ENCODE measurements around the gene FCN2.

The FCN2 gene

DNA sequence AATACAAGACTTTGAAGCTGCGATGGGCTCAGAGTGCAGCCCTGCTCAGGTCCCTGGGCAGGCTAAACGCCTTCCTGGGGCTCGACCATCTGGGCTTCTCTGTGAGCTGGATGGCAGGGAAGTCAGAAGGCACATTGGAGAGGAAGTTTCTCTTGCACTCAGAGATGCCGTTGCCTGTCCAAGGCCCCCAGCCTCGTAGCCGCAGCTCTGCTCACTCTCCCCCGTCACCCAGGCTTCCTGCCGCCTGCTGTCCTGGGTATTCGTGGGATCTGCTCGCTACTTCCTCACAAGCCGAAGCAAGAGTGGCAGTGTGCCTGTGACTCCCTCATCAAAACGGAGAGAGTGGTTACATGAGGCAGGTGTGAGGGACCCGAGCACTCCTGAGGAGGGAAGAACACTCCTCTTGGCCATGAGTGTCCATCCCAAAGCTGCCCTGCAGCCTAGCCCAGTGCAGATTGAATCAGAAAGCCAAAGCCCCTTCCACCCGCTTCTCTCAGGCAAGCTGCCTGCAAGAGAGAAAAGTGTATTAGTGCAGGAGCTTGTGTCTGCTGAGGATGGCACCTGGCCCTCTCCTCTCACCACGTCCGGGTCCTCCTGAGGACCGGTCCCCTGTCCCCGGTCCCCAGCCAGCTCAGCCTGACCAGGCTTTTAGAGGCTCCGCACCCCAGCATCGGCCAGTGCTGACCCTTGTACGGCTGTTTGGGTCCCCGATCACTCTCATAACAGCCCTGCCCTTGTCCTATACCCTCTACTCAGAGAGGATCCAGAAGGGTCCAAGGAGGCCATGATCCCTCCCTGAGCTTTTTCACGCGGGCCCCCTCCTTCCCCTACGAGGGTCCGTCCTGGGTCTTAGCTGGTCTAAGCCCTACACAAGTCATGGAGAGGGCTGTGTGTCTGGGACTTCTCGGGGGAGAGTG lies 7.3 kb downstream of the FCN2 start:
- DNase-seq (ENCODE audit: low read depth in 4 of 4, low spot score in 1 of 4): no peak

DNA sequence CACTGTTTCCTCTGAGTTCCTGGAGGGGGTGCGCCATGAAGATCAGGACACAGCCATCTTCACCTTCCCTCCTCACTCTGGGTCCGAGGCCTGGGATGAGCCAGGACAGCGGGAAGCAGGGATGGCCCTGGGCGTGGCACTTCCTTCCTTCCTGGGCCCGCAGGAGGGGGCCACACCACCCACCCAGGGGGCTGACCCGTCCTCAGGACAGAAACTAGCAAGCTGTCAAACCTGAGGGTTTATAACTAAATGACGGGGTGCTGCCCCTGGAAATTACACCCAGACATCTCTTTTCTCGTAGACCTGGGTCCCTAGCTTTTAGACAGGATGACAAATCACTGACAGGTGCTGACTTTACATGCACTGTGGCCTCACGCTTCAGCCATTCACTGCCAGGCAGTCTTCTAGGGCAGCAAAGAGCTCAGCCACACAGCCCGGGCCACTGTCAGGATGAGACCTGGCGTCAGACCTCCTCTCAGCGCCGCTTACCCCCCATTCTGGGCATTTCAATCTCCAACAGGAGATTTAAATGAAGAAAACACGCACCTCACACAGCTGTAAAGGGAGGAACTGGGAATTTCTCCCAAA lies 8.1 kb downstream of the FCN2 start:
- no peak for DNase-seq (ENCODE audit: low read depth in 4 of 4, low spot score in 1 of 4)

DNA sequence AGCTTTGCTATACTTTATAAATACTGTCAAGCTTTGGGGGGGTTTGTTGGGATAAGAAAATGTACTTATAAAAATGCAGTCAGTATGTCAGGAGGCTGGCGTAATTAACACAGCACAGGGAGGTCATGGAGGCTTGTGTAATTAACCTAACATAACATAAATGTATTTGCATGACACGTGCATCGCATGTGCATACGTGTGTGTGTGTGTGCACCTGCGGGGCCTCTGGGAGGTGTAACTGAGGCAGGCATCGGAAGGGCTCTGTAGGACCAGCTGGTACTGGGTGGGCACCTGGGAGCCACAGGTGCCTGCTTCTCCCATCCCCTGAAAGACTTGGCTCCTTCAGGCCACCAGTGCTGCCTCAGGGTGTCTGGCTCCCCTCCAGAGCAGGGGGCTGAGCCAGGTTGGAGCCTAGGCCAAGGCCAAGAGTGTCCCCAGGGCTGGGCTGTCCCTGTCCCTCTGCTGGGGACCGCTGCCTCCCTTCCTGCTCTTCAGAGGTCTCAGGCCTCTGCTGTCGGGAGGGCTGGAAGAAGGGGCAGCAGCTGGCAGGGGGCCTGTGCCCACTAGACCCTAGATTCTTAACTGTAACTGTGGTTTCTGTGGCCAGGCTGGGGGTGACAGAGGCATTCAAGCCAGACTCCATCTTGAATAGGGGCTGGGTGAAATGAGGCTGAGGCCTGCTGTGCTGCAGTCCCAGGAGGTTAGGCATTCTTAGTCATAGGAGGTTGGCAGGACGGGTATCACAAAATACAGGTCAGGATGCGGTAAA lies 9.0 kb downstream of the FCN2 start:
- DNase-seq (ENCODE audit: low read depth in 4 of 4, low spot score in 1 of 4): no peak

DNA sequence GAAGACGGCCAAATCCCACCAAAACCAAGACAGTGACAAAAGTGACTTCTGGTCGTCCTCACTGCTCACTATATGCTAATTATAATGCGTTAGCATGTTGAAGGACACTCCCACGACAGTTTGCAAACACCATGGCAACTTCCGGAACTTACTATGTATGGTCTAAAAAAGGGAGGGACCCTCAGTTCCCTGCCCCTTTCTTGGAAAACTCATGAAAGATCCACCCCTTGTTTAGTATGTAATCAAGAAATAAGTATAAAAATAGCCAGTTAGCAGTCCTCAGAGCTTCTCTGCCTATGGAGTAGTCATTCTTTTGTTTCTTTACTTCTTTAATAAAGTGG lies 9.5 kb downstream of the FCN2 start:
- DNase-seq (ENCODE audit: low read depth in 4 of 4, low spot score in 1 of 4): no peak

DNA sequence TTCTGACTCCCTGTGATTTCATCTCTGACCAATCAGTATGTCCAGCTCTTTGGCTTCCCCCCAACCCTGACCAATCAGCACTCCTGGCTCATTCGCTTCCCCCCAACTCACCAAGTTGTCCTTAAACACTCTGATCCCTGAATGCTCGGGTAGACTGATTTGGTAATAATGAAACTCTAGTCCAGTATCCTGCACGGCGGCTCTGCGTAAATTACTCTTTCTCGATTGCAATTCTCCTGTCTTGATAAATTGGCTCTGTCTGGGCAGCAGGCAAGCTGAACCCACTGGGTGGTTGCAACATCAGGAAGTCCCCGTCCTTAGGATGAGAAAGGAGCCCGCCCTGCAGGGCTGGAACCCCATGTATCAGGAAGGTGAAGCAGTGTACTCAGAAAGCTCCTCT lies 10.4 kb downstream of the FCN2 start:
- DNase-seq (ENCODE audit: low read depth in 4 of 4, low spot score in 1 of 4): no peak

DNA sequence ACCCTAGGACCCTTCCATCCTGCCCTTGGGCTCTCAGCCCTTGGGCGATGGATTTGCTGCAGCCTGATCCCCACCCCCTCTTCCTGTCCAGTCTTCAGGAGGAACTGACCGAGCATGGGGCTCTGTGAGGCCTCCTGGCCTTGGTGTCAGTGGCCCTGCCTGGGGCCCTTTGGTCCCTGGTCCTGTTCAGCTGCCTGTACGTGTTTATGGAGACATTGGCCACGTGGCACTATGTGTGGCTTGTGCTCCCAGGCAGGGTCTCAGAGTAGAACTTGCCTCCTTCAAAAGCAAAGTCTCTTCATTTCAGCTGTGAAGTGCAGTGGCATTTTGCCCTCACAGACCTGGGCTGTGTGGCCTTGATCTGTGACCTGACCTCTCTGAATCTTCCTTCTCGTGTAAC lies 11.1 kb downstream of the FCN2 start:
- no peak for DNase-seq (ENCODE audit: low read depth in 4 of 4, low spot score in 1 of 4)

DNA sequence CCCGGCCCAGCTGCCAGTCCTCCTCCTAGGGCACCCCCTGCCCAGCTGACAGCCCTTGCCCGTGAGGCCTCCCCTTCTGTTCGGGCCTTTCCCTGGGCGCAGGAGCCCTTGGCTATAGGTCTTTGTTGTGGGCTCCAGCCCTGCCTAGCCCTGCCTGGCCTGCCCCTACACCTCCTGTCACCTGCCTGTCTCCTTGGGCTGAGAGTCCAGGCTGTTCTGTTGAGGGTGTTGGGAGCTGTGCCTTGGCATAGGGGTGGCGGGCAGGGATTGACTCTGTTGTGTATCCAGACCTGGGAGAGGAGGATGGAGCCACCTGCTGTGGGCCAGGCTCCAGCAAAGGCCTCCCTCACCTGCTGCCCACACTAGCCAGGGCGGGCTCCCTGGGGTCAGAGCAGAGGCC lies 11.6 kb downstream of the FCN2 start:
- no peak for DNase-seq (ENCODE audit: low read depth in 4 of 4, low spot score in 1 of 4)

DNA sequence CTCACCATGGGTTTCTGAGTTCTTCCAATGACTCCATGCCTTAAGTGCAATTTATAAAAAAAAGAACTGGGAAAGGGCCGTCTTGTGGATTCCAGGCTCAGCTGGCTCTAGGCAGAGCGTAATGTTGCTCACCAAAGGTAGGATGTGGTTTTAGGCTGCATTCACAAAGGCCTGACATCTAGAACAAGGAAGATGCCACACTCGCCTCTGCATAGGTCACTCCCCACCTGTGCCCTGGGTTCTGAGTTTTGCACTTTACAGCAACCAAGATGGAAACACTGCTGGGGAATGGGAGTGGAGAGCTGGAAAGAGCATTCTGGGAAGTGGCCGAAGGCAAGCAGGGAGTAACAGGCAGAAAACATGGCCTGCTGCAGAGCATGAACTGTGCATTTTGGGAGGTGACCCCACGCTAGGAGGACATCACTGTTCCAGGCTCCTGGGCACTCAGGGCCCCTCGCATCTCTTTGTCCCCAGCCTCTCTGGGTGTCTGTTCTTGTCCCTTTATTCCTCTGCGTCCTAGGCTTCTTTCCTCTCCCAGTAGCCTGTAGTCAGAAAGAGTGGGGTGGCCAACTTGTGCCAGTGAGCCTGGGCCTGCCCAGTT lies 12.3 kb downstream of the FCN2 start:
- no peak for DNase-seq (ENCODE audit: low read depth in 4 of 4, low spot score in 1 of 4)

DNA sequence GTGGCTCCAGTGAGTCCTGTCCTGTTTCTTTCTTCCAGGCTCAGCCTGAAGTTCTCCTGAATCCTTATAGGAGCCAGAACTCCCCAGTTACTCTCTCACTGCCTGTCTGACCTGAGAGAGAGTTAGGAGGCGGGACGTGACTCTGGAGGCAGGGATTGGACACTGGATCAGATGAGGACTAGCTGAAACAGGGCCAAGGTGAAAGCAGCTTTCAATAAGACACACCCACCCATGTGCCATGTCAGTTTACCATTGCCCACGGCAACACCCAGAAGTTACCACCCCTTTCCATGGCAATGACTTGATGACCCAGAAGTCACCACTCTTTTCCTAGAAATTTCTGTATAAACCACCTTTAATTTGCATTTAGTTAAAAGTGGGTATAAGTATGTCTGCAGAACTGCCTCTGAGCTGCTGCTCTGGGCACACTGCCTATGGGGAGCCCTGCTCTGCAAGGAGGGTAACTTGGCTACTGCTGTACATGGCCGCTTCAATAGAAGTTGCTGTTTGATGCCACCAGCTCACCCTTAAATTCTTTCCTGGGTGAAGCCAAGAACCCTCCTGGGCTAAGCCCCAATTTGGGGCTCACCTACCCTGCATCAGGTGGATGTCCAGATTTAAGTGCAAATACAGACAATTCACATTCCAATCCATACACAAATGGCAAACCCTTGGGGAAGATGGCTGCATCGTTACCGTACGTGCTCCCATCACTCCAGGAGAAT lies 13.7 kb downstream of the FCN2 start:
- DNase-seq (ENCODE audit: low read depth in 4 of 4, low spot score in 1 of 4): no peak

DNA sequence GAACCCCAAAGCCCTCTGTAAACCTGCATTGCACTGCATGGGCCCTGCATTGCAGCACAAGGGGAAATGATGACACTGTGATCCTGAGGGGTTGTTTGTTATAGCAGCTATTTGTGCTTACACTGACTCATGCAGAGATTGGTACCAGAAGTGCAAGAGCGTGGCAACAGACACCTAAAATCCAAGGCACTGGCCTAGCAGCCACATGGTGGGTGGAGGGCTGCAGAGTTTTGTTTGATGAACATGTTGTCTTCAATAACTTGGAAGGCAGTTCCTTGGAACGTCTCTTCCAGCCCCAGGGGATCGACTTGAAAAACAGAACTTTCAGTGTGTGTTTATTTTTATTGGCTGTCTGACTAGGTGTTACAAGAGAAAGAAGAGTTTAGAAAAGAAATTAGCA lies 14.5 kb downstream of the FCN2 start:
- DNase-seq (ENCODE audit: low read depth in 4 of 4, low spot score in 1 of 4): no peak

DNA sequence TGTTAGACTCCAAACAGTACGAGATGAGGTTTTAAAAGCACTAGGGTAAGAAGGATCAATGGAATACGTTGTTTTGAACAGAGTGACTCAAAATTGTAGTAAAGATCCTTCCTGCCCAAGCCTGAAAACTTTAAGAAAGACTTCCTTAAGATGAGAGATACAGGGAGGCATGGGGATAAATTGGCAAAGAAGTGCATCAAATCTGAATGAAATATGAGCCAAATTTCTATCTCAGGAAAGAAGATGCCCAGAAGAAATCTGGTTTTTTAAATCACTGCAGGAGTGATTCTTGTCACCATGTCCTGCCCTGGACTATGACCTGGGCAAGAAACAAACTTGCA lies 14.9 kb downstream of the FCN2 start:
- no peak for DNase-seq (ENCODE audit: low read depth in 4 of 4, low spot score in 1 of 4)

DNA sequence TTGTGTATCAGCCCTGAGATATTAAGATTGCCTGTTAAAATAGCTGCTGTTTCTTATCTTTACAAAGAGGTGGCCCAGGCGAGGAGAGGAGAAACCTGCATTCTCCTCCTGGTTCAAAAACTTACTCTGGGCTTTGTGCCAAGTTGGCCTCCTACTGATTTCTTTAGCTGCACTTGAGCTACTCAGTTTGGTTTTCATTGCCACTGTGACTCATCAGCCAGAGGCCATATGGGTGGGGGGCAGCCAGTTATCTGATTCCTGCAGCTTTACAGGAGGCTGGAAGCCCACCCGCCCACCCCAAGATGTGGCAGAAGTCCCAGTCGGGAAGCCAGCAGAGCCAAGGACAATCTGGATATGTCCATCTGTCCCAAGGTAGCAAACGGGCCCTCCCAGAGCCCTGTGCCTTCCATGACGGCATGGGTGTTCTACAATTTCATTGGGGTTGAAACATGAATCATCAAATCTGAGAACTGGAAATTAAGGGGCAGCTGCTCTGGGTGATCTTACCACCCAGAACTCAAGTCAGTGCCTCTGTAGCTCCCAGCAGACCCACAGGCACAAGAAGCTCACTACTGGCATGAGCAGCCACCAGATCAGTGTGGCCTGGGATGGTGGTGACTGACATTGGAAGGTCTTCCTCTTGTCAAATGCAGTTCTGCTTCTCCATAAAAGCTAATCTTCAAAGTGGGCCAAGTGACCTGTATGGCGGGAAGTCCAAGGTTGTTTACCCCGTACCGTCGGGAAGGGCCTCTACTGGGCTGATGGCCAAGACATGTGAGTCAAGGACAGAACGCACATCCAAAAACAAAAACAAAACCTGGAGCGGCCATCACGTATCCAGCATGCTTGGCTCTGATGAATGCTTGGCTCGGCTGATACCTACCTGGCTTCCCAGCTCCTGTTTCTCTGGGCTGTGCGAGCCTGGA lies 15.6 kb downstream of the FCN2 start:
- DNase-seq (ENCODE audit: low read depth in 4 of 4, low spot score in 1 of 4): no peak

DNA sequence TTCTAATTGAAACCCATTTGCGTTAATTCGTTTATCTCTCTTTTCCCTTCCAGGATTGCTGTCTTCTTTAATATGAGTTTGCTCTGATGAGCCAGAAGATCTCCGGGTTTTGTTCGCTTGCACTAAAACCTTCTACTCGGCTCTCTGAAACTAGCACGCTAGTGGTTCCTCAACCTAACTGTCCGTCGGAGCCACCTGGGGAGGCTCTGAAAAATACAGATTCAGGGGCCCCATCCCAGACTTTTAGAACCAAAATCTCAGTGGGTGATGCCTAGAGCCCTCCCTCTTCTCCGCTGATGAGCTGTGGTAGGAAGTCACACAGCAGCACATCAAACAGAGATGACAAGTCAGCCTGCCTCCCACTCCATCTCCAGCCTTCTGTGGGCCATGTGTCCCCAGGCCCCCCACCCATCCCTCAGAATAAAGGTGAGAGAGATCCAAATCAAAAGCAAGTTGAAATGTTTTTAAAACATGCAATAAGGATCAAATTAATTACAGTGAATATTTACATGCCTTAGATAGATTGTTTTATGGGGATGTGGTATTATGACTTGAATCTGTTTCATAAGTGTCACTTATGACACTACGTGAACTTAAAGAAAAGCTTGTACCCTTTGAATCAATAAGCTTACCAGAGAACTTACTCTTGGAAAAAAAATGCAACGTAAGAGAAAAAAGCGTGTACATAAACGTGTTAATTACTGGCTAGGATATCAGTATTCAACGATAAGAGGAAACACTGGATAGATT lies 16.4 kb downstream of the FCN2 start:
- no peak for DNase-seq (ENCODE audit: low read depth in 4 of 4, low spot score in 1 of 4)

DNA sequence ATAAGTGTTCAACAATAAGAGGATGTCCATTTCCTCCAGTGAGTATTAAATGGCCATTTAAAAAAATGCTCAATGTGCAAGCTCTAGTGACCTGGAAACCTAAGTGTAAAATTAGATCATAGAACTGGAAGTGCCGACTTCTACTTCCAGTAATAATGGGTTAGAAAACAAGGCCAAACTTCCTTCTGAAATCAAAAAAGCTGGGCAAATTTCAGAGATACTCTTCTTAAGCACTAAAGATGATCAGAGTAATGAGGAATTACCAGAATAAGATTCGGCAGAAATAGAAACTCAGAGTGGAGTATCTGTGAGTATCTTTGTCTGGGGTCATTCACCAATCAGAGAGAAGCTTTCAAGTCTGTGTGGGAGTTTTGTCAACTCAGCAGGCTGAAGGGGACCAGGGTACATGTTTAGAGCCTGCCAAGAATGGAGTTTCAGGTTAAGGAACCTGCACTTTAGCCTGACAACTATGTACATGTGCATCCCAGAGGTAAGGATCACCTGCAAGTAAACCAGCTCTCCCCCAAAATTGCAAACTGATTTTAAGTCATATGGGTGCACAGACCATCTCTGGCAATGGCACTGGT lies 17.1 kb downstream of the FCN2 start:
- DNase-seq (ENCODE audit: low read depth in 4 of 4, low spot score in 1 of 4): no peak

DNA sequence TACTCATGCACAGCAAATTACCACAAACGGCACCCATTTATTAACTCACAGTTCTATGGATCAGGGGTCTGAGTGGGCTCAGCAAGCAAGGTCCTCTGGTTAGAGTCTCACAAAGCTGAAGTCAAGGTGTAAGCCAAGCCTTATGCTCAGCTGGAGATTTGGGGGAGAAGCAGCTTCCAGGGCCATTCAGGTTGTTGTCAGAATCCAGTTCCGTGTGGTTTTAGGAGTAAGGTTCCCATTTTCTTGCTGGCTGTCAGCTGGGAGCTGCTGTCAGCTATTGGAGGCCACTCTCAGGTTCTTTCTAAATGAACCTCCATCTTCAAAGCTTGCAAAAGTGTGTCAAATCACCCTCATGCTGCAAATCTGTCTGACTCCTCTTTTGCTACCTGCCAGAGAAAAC lies 17.7 kb downstream of the FCN2 start:
- DNase-seq (ENCODE audit: low read depth in 4 of 4, low spot score in 1 of 4): no peak

DNA sequence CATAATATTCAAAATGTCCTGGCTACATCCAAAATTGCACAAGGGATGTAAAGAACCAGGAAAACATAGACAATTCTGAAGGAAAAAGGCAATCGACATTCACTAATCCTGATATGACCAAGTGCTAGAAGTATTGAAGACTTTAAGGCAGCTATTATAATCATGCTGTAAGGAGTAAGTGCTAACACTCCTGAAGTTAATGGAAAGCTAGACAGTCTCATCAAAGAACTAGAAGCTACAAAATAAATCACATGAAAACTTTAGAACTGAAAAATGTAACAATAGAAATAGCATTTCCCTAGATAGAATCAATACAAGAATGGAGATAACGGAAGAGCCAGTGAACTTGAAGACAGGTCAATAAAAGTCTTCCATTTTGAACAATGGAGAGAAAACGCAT lies 18.6 kb downstream of the FCN2 start:
- DNase-seq (ENCODE audit: low read depth in 4 of 4, low spot score in 1 of 4): no peak

DNA sequence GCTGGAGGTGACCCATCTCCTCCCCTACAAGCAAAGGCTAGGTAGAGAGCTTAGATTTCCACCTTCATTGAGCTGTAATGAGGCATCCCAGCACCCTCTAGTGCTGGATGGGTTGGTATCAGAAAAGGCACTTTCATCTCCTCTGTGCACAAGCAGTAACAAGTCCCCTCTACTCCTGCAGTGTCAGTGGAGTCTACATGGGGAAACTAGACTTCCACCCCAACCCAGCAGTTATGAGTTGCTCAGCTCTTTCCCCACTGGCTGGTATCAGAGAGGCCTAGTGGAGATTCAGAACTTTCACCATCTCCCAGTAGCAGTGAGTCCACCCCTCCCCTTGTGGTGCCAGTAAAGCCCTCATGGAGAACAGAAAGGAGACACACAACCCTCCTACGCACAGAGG lies 19.2 kb downstream of the FCN2 start:
- DNase-seq (ENCODE audit: low read depth in 4 of 4, low spot score in 1 of 4): no peak

DNA sequence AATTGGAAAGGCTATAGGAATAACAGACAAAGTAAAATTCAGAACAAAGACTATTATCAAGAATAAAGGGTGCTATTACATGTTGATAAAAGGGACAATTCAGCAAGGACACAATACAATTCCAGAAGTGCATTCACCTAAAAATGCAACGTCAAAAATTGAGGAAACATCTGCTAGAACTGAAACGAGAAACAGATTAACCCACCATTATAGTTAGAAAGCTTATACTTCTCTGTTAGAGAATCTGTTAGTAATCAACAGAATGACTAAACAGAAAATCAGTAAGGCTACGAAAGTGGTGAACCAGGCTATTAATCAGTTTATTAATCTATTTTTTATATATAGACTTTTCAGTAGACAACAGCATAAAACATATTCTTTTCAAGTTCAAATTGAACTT lies 22.3 kb downstream of the FCN2 start:
- no peak for DNase-seq (ENCODE audit: low read depth in 4 of 4, low spot score in 1 of 4)

Measured in stimulated activated CD4-positive, alpha-beta T cell treated with anti-CD3 and anti-CD28 coated beads, Interleukin-1b, Interleukin-23, amount 100 ng/mL, for 24 hours (primary cell).